HL-60/S4 treated with retinoic acid at 250 ng/mL for 4 days and 3 days (cell line): Measurements from ENCODE around the gene EFCC1.
"Not testable (repeated sequence)": the region's sequence is repeated elsewhere in the genome, so short reads cannot be mapped to it uniquely, and the experiment has no call there.

ENCODE experiments used
- in situ Hi-C: fragments of 300-500 bp; cut with MboI; formaldehyde crosslinking; loops from 2 replicates; pipeline ENCODE4 v1.7.0; 2022; ENCODE audit warnings: low sequenced_read_pairs

Gene EFCC1

GRCh38 chr3:129069313-129070085 lies 68.4 kb downstream of the EFCC1 start:
- in situ Hi-C loops, result not testable (repeated sequence)

GRCh38 chr3:129070086-129070885 lies 69.2 kb downstream of the EFCC1 start:
- in situ Hi-C loops, result no loop called here

DNA sequence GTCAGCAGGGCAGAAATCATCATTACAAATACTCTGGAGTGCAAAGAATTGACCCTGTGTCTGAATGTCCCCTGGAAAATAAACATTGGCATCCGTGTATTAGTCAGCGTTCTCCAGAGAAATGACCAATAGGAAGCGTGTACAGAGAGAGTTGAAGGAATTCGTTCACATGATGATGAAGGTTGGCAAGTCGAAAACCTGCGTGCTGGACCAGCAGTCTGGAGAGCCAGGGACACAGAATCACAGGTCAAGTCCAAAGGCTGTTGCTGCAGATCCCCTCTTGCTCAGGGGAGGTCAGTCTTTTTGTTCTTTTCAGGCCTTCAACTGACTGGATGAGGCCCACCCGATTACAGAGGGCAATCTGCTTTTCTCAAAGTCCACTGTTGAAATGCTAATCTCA lies 76.1 kb downstream of the EFCC1 start:
- in situ Hi-C loops, result no loop called here

DNA sequence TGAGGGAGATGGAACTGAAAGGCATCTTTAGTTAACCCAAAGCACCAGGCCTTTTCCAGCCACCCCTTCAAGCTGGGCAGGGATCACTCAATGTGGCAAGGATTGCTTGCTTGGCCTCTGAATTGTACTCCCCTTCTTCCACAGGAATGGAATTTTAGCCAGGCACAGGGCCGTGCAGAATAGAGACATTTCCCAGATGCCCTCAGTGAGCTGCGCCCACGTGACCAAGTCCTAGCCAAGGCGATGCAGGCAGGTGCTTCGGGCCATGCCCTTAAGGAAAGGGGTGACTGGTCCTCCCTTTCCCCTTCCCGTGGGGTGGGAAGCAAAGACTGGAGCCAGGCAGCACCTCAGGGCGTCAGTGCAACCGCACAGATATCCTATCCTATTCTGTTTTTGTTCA lies 77.4 kb downstream of the EFCC1 start:
- in situ Hi-C loops, result no loop called here

DNA sequence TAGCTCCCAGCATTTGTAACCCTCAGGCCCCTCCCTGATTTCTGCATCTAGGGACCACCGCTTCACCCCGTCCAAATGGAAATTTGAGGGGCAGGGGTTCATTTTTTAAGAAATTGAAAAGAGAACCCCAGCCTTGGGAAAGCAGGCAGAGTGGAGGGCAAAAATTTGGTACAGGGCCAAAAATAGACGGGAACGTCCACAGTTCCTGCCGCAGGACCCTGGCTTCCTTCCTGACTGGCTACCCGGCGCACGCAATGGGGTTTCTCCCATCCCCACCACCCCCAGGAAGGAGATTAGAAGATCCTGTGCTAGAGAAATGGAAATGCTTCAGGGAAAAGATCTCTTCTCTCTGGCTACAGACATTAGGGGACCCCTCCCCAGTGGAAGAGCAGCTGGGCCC lies 80.4 kb downstream of the EFCC1 start:
- in situ Hi-C loops, result no loop called here

DNA sequence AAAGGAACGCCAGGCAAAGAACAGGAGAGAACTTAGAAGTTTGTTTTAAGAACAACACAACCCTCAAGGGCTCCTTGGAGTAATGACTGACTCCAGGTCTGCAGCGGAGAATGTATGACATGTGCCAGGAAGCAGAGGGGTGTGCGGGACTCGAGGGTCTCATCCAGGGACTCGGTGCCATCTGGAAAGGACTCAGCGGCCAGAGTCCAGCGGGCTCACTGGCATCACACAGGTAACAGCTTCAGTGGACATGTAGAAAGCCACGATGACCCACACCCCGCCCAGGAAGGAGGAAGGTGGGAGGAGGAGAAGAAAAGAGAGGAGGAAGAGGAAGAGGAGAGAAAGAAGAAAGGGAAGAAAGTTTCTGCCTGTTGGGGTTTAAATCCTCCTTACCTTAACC lies 80.9 kb downstream of the EFCC1 start:
- in situ Hi-C loops, result no loop called here

- in situ Hi-C loops, result no loop called here
Observed at GRCh38 chr3:129084501-129084900, 83.4 kb downstream of the EFCC1 start.

DNA sequence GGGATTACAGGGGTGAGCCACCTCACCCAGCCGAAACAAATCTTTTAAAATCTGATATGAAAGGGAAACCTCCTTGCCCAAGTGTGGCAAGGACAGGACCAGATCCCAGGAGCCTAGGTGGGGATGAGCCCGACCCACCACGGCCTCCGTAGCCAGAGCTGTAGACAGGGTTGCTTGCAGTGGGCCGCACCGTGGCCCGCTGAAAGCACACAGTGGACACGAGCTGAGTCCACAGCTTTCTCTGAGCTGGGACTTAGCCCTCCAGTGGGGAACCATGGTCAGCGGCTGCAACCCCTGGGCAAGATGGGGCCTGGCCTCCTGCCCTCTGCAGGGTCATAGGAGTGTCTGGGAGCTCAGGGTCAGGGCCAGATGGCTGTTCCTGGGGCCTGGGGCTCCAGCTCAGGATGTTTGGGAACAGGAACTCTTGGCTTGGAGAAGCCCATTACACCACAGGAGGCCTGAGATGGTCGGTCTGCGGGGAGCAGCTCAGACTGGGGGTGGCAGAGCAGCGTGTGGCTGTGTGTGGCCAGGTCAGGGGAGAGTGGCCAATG lies 84.1 kb downstream of the EFCC1 start:
- in situ Hi-C loops, result no loop called here

DNA sequence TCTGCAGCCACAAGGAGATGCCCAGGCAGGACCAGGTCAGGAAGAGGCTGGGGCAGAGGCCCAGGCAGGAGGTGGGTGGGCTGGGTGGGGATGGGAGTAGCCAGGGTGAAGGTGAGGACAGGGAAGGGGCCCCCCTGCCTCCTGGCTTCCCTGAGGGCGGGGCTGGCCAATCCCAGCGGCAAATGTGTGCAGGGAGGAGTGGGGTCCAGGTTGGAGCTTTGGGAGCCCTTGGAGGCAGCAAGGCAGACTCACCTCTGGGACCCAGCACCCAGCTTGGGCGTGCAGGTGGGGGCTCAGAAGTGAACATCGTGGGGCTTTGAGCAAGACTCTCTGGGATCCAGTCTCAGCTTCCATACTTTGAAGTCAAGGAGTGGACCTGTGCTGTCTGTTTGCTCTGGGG lies 84.7 kb downstream of the EFCC1 start:
- in situ Hi-C loops, result no loop called here

- in situ Hi-C loops, result no loop called here
Observed at GRCh38 chr3:129087138-129087702, 86.1 kb downstream of the EFCC1 start.

- in situ Hi-C loops, result not testable (repeated sequence)
Observed at GRCh38 chr3:129087904-129088303, 86.8 kb downstream of the EFCC1 start.

DNA sequence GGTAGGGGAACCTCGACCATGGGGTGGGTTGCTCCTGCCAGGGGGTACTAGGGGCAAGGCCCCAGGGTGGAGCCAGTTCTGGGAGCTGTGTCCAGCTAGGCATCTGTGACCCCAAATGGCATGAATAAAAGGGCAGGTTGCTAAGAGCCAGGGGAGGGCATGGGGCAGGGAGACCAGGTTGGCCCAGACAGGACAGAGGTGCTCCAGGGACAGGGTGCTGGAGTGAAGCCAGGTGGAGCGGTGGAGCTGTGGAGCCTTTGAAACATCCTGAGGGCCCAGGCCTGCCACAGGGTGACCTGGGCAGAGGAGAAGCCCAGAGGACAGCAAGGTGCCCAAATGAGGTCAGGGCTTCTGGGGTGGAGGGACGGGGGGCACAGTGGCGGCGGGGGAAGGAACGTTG lies 87.2 kb downstream of the EFCC1 start:
- in situ Hi-C loops, result not testable (repeated sequence)
